Keratinocyte (primary cell): ENCODE measurements around the gene MAGEF1. TPM values are rescaled to one million over a fixed set of nuclear protein-coding genes. Genes with fewer than 3 reads are reported as not detected.

ENCODE experiments used
- DNase-seq: peaks from one replicate; pipeline ENCODE4 v3.0.0-alpha.2; 2011; ENCODE audit warnings: low read depth, missing footprints, low spot score
- FAIRE-seq: peaks from 2 replicates; lab custom pipeline; 2011; peaks lifted over from hg19 to GRCh38; lab: Jason Lieb, UNC
- H2AFZ ChIP-seq: 2 replicates; pipeline ENCODE4 v1.6.0; 2012; ENCODE audit warnings: low read length, control low read depth, inconsistent platforms; ENCODE audit not compliant: control insufficient read depth
- H3K27ac ChIP-seq: 2 replicates; pipeline ENCODE4 v1.5.1; 2011; ENCODE audit warnings: low read length; ENCODE audit not compliant: control insufficient read depth, insufficient read depth
- H3K27me3 ChIP-seq: 3 replicates; pipeline ENCODE4 v1.6.0; 2011; ENCODE audit warnings: low read length; ENCODE audit not compliant: control insufficient read depth, insufficient read depth; ENCODE audit errors: extremely low read depth
- H3K36me3 ChIP-seq, 2 experiments: 2 replicates in 1 of 2; 3 replicates in 1 of 2; pipeline ENCODE4 v1.5.1; 2011; ENCODE audit warnings: low read length in 2 of 2, mild to moderate bottlenecking in 1 of 2; ENCODE audit not compliant: control insufficient read depth in 2 of 2, insufficient read depth in 2 of 2; ENCODE audit errors: extremely low read depth in 1 of 2
- H3K4me1 ChIP-seq: 3 replicates; pipeline ENCODE4 v1.5.1; 2011; ENCODE audit warnings: low read length; ENCODE audit not compliant: control insufficient read depth, insufficient read depth; ENCODE audit errors: extremely low read depth
- H3K4me2 ChIP-seq: 3 replicates; pipeline ENCODE4 v1.6.0; 2011; ENCODE audit warnings: low read depth, low read length; ENCODE audit not compliant: control insufficient read depth, insufficient read depth; ENCODE audit errors: extremely low read depth
- H3K4me3 ChIP-seq, 3 experiments: fragments of 200-600 bp in 1 of 3; sonication (generic) in 1 of 3; 2 replicates in 2 of 3; 3 replicates in 1 of 3; pipeline ENCODE4 v1.5.1; 2011 to 2016; ENCODE audit warnings: low read length in 3 of 3, mild to moderate bottlenecking in 3 of 3, control low read depth in 2 of 3, inconsistent platforms in 1 of 3, low read depth in 1 of 3, mixed read lengths in 1 of 3, mixed run types in 1 of 3, moderate library complexity in 1 of 3; ENCODE audit not compliant: control insufficient read depth in 2 of 3, insufficient read depth in 2 of 3; ENCODE audit errors: extremely low read depth in 1 of 3
- H3K79me2 ChIP-seq: 2 replicates; pipeline ENCODE4 v1.6.0; 2012; ENCODE audit warnings: low read length; ENCODE audit not compliant: control insufficient read depth, insufficient read depth
- H3K9ac ChIP-seq: 3 replicates; pipeline ENCODE4 v1.6.0; 2011; ENCODE audit warnings: low read length; ENCODE audit not compliant: control insufficient read depth, insufficient read depth; ENCODE audit errors: extremely low read depth
- H3K9me1 ChIP-seq: 3 replicates; pipeline ENCODE4 v1.6.0; 2011; ENCODE audit warnings: low read length; ENCODE audit not compliant: control insufficient read depth, insufficient read depth; ENCODE audit errors: extremely low read depth
- H3K9me3 ChIP-seq: 2 replicates; pipeline ENCODE4 v1.5.1; 2012; ENCODE audit warnings: low read depth, low read length; ENCODE audit not compliant: control insufficient read depth
- H4K20me1 ChIP-seq: 3 replicates; pipeline ENCODE4 v1.6.0; 2011; ENCODE audit warnings: low read length; ENCODE audit not compliant: control insufficient read depth, insufficient read depth; ENCODE audit errors: extremely low read depth
- CTCF ChIP-seq, 3 experiments: IDR thresholded peaks in 1 of 3; conservative IDR thresholded peaks in 1 of 3; optimal IDR thresholded peaks in 1 of 3; 2 replicates in 2 of 3; 3 replicates in 1 of 3; pipeline versions ENCODE3 to v1.5.1; 2011; ENCODE audit warnings: low read length in 3 of 3, mild to moderate bottlenecking in 3 of 3, moderate library complexity in 2 of 3, control low read depth in 1 of 3, inconsistent platforms in 1 of 3; ENCODE audit not compliant: insufficient read depth in 2 of 3; ENCODE audit errors: extremely low read depth in 1 of 3
- EZH2 ChIP-seq: IDR thresholded peaks from one replicate; pipeline ENCODE4 v1.6.1; 2012; ENCODE audit warnings: inconsistent platforms, mild to moderate bottlenecking, low read length, moderate library complexity
- dilution Hi-C: fragments of 300-500 bp; cut with MboI; formaldehyde crosslinking; loops from one replicate; pipeline ENCODE4 v1.7.0; 2020; ENCODE audit warnings: low sequenced_read_pairs; ENCODE audit not compliant: extremely low pct_ligation_motif_present
- polyA plus RNA-seq, 5 experiments: library from polyadenylated mRNA; depleted of rRNA in 3 of 5; stranded (reverse) in 3 of 5; stranded (forward) in 1 of 5; unstranded in 1 of 5; fragments of >200 nt; gene quantifications; 1 replicate in 1 of 5; 2 replicates in 3 of 5; 3 replicates in 1 of 5; pipeline versions ENCODE4 v1.2.1 to v1.2.3, GENCODE V29; 2011 to 2012; ENCODE audit warnings: missing spikeins in 2 of 5, low read depth in 1 of 5, low replicate concordance in 1 of 5

Gene MAGEF1
- polyA plus RNA-seq, 1 donor (not counting 4 experiments of a cell fraction or from before 2014, with no cell fraction given): 11.8 TPM

DNA sequence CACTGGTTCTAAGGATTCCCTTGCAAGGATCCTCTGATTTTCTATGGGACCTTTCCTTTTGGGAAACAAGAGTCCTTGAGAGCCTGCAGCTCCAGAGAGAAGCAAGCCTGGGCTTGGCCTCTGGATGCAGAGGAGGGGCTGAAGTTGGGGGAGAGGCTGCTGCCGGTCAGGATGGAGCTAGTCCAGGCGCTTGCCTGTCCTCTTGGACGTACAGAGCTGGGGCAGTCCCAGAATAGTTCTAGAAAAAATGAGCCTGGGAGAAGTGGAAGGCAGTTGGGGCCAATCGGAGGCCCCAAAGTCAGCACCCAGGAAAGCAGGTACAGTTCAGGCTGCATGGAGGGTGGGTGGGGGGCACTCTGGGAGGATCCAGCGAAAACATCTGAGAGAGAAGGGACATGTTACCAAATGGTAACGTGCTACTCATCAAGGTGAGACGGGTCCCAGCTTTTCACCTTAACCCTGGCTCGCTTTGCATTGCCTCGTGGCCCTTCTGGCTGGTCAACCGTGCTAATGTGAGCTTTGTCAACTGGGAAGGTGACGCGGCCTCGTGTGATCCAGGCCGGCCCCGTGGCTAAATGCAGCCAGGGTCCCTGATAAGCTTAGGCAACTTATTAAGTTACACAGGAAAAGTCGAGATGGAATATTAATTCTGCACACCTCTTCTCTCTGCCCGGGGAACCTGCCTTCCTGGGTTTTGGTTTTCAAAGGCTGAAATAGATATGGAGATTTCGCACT, 38.7 kb upstream of the MAGEF1 start:
- Histone ChIP-seq H3K4me3 (no peak overlapping the region), H3K9ac (no peak overlapping the region), H3K27ac (no peak overlapping the region), H3K9me1 (no peaks in the 10 kb centered on the region), H3K4me1 (peaks cover 9% of the 10 kb centered on the region), H3K27me3 (no peaks in the 10 kb centered on the region), H3K79me2 (no peaks in the 10 kb centered on the region), H4K20me1 (no peaks in the 10 kb centered on the region), H3K4me2 (no peak overlapping the region), H2AFZ (no peak overlapping the region), H3K36me3 (no peaks in the 10 kb centered on the region), H3K9me3 (no peaks in the 10 kb centered on the region)
- TF ChIP-seq EZH2 (no peak), CTCF (optimal IDR thresholded peaks at IDR 0.05 in 1 of 3, IDR thresholded peaks at IDR 0.05 in 1 of 3, conservative IDR thresholded peaks at IDR 0.05 in 1 of 3; ENCODE audit: extremely low read depth in 1 of 3, insufficient read depth in 2 of 3, low read length in 3 of 3) (no peak)
- dilution Hi-C loops: no loop called here
- DNase-seq (no peak), FAIRE-seq (no peak)

DNA sequence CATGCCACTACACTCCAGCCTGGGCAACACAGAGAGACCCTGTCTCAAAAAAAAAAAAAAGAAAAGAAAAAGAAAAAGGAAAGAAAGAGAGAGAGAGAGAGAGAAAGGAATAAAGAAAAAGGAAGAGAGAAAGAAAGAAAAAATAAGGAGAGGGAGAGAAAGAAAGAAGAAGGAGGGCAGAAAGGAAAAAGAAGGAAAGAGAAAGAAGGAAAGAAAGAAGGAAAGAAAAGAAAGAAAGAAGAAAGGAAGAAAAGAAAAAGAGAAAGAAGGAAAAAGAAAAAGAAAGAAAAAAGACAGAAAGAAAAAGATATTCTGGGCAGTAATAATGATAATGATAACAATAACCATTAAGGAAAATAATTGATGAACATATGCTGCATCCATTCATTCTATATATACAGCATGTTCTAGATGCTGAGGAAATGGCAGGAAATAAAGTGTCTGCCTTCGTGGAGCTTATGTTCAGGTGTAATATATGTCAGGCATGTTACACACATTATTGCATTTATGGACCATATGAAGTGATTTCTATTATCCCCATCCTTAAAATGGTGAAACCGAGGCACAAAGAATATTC, 37.4 kb upstream of the MAGEF1 start:
- H3K27ac ChIP-seq: no peak overlapping the region
- H3K4me1 ChIP-seq: peaks cover 9% of the 10 kb centered on the region
- no peak overlapping the region for H2AFZ ChIP-seq
- TF ChIP-seq CTCF (optimal IDR thresholded peaks at IDR 0.05 in 1 of 3, IDR thresholded peaks at IDR 0.05 in 1 of 3, conservative IDR thresholded peaks at IDR 0.05 in 1 of 3; ENCODE audit: extremely low read depth in 1 of 3, insufficient read depth in 2 of 3, low read length in 3 of 3): no peak
- no peak for TF ChIP-seq EZH2
- DNase-seq (no peak), FAIRE-seq (no peak)
- dilution Hi-C loops: no loop called here
- H3K4me3 ChIP-seq: no peak overlapping the region
- no peaks in the 10 kb centered on the region for H3K9me1 ChIP-seq
- H3K27me3 ChIP-seq: no peaks in the 10 kb centered on the region
- no peak overlapping the region for H3K9ac ChIP-seq
- no peaks in the 10 kb centered on the region for H3K79me2 ChIP-seq
- H3K4me2 ChIP-seq: no peak overlapping the region
- H3K9me3 ChIP-seq: no peaks in the 10 kb centered on the region
- no peaks in the 10 kb centered on the region for H3K36me3 ChIP-seq
- no peaks in the 10 kb centered on the region for H4K20me1 ChIP-seq
